Hindlimb muscle (tissue), 1 donor: ENCODE data around the gene SORBS1. TPM values are rescaled to one million over a fixed set of nuclear protein-coding genes. Genes with fewer than 3 reads are reported as not detected.

Experiments
- DNase-seq: peaks from one replicate; pipeline ENCODE4 v3.0.0-alpha.2; 2013
- polyA plus RNA-seq: library from polyadenylated mRNA; unstranded; fragments of 120-200 nt; gene quantifications from one replicate; pipeline ENCODE4 v1.2.1, GENCODE V29; 2013; ENCODE audit not compliant: insufficient read length

SORBS1 gene
- polyA plus RNA-seq, 1 donor = 72.6 TPM

DNA sequence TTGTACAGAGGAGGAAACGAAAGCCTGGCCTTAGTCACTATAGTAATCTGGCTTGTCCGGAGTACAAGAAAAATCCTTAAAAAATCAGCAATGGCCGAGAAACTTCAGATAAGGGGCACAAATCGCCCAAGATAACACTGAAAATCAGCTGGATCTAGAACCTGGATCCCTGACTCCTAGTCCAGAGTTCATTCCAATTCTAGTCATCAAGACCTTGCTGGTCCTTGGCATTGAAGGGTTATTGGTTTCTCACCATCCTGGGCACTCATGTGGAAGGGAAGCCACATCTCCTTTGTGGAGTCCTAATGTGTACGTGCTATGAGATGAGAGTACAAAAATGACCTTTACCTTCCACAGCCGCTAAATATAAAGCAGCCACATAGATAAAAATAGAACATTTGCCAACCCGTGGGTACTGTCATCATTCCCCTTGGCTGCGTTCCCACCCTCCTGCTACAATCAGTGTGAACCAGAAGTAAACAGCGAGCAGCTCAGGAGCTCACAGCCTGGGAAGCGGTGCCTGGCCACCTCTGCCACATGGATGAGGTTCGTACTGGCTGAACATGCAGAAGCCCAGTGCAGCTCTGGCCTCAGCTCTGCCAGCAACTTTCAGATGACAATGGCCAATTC lies 154.4 kb downstream of the SORBS1 start:
- no peak for DNase-seq

DNA sequence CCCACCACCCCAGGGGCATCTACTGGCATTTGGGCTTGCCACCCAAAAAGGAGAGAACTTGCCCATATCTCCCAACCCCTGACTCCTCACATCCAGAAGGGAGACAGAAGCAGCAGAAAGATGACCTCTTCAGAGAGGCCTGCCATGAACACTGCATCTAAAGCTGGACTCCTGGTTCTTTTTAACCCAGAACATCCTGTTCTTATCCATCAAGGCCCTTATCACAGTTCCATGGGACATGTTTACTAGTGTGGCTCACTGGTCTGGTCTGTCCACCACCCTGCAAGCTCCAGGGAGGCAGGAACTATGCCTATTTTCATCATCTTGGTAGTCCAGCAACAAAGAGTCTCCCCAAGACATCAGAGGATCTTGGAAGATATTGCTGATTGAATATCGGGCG lies 155.5 kb downstream of the SORBS1 start:
- no peak for DNase-seq

DNA sequence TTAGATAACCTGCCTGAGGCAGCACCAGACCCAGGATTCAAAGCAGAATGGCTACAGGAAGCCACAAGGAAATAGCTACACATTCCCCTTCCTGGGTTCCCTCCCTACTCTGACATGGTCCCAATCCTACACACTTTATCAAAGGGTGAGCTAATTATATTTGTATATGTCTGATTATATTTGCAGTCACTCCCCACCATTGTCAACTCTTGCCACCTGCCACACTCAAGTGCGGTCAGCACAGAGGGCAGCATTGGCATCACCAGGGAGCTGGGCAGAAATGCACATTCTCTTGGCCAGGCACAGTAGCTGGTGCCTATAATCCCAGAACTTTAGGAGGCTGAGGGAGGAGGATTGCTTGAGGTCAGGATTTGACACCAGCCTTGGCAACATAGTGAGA lies 156.3 kb downstream of the SORBS1 start:
- no peak for DNase-seq

DNA sequence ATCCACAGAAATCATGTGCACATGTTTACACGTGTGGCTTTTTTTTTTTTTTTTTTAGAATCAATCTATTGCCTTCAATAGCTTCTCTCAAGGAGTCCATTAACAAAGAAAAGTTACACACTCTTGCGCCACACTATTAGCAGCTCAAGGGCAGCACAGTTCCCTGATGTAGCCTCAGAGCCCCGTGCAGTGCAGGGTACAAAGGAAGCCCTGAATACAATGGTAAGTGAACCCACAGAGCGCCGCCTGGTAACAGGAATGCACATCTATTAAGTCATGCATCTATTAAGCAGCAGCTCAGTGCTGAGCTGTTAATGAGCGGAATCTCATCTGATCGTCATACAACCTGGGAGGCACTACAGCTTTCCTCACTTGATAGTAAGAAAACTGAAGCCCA lies 156.7 kb downstream of the SORBS1 start:
- no peak for DNase-seq

DNA sequence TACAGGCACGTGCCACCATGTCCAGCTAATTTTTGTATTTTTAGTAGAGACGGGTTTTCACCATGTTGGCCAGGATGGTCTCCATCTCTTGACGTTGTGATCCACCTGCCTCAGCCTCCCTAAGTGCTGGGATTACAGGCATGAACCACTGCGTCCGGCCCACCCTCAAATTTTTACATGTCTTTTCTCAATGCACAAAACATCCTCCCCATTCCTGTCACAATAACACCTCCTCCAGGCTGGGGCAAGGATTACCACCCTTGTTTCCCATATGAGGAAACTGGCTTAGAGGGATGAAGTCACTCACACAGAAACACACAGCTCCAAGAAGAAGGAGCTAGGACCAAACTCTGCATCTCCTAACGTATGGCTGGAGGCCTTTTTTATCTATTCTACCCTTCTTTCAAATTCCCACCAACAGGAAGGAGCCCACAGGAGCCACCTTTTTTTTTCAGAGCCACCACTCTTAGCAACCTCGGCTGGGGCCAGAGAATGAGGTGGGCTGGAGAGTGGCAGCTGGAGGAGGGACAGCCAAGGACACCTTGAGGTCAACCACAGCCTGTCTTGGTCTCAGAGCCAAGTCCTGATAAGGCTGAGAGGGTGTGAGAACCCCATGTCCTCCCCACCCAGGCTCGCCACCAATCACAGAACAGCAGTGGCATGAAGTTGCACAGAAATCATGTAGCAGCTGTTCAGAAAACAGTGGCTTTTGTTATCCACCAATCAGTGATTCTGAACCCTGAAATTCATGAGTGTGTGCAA lies 157.3 kb downstream of the SORBS1 start:
- no peak for DNase-seq

DNA sequence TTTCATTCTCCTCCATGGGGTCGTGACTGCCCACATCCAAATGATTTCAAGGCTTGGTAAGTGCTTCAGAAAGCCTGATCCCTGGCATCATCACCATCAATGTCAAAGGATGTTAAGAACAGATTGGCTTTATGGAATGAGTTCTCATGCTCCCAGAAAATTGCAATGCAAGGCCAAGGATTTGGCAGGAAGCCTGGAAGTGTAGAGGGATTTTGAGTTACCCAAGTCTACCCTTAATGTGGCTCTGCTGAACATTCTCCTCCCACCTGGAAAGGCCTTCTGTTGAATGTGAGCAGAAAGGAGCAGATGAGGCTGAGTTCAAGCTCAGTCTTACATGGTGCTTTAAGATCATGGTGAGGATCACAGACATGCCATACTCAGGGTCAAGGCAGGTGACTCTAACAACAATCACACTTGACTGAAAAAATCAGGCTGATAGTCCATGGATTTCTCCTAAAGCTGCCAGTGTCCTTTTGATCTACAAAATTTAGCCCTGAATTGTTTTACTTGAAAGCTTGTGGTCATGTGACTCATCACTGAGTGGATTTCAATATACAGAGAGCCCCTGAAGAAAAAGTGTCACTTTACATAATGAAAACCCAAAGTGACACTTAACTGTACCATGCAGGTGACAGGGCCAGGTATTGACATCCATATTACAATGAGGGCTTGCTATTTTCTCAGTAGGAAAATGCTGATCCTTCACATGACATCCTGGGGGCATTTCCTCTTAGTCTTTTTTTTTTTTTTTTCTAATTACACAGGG lies 159.3 kb downstream of the SORBS1 start:
- DNase-seq = no peak

DNA sequence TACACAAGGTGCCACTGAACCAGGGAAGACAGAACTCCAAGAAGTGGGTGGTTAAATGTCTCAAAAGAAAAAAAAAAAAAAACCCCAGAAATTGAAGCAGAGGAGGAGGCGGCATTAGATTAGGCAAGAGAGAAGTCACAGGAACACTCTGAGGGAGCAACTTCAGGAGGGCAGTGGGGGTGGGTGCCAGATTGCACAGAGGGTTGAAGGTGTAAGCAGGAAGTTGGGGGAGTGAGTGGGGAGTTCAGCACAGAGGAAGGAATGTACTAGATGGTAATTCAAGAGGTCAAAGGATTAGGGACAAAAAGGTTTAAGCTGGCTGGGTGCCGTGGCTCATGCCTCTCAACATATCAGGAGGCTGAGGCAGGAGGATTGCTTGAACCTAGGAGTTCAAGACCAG lies 160.4 kb downstream of the SORBS1 start:
- no peak for DNase-seq

DNA sequence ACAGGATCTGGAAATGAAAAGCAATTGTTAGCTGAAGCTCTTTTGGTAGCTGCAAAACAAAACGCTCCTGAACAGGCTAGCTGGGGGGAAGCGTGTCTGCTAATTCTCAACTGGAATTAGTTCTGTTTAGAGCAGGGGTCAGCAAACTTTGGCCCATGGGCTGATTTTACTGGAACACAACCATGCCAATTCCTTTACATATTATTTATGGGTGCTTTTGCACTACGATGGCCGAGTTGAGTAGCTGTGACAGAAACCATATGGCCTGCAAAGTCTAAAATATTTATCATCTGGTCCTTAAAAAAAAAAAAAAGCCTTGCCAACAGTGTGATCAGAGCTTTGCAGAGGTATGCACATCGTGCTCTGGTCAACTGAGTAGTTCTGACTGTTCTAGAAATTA lies 162.0 kb downstream of the SORBS1 start:
- DNase-seq = no peak

DNA sequence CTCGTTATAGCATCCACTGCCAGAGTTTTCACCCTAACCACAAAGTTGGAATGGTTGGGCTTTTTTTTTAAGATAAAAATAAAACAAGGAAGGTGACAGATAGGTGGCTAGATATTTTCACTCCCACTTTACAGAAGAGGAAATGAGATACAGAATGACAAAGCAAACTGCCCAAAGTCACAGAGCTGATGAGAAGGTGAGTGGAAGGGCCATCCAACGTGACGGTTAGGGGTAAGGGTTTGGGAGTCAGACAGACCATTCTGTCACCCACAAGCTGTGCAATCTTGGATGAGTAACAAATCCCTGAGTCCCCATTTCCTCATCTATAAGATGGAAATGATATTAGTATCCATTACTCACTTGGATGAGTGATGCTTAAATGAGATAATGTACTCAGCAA lies 163.4 kb downstream of the SORBS1 start:
- DNase-seq = no peak

DNA sequence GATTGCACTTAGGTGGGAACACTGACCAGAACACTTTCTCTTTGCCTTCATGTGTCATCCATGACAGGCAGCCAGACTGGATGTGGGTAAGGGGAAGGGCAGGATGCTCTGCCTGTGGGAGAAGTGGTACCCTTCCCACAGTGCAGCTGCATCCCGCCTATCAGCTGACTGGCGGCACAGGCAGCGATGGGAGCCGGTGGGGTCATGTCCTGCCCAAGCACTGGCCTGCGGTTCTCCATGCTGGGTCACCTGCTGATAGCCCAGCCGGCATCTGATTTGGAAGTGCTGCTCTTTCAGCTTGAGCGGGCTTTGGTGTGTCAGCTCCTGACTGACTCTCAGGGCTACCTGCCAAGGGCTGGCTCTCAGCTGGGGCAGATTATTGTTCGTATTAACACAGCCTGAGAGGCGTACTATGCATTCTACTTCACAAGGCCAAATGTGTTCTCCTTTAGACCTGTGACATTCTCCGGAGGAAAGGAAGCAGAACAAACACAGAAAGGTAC lies 165.2 kb downstream of the SORBS1 start:
- no peak for DNase-seq

DNA sequence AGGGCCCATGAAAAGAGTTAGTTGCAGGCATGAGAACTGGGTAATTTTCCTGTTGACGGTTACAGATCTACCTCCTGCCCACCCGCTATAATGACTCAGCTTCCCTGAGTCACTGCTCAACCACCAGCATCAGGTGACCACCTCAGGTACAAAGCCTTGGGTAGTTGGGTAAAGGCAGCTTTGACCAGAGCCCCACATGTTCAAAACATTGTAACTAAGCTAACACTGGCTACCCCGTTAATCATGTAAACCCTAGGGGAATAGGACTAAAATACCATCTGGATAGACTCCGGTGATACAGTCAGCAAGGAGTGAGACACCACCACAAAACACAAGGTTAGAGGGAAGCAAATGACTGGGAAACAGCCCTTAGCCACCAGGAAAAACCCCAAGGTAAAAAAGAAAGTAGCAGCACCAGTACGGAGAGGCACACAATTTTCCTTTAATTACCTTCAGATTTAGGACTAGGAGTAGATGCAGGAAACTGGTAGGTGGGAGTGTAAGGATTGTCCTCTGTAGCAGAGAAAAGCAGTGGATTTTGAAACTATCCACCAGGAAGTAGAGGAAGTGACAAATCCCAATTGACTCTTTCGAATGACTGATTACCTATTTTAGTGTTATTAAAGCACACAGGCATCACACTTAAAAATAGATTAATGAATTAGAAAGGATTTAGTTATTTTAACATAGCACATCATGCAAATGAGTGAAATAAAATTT lies 166.8 kb downstream of the SORBS1 start:
- DNase-seq = no peak

DNA sequence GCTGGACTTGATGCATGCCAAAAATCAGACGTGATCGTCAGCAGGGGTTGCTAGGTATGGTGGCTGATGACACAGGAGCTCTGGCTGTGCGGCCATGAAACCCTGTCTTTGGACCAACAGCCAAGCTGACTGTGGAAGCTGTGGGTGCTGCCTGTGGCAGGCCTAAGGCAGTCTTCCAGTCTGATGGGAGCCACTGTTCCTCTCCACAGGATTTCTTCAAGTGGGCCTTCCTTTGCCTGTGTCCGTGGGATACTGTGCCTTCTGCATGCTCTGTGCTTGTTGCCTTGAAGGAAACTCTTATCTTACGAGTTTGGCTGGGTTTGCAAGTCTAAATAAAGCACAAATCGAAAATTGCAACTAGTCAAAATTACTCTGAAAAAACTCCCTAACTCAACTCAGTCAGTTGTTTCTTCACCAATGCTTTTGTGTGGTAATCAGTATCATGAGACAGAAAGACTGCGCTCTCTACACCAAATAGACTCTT lies 168.4 kb downstream of the SORBS1 start:
- DNase-seq = no peak

DNA sequence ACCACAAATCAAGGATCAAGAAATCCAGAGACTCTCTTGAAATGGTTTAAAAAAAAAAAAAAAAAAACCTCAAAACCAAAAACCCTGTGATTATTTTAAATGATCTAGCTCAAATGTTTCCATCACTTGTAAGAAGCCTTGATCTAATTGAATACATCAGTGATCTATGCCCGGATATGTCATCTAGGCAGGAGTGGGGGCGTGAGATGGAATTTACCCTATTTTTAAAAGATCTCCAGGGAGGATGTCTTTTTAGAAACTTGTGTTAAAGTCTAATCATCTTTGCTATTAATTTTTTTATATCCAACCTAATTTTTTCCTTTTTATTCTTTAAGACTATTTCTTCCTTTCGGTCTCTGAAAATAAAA lies 169.0 kb downstream of the SORBS1 start:
- DNase-seq = no peak

DNA sequence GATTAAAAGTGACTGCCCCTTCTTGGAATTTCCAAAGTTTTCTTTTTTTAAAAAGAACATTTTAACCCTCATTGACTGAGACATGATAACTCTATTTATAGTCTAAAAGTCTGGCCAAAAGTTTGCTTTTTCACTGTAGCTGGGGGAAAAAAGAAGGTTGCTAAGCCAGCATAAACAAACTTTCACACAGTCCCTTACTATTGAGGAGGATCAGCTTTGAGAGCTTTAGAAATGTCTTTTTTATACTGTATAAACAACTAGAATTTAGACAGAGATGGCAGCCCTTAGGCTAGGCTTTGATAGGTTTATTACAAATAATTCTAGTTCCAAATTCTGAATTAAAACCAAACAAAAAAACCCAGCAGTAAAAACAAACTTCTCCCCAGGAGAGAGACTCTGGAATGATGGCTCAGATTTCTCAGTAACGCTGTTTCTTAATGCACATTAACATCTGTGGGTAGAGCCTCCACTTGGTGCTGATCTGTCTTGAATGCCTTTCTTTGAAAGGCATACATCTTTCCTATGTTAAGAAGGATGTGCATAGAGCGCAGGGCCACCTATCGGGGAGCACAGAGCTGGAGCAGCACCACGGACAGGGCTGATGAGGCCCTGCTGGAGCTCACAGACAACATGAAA lies 169.5 kb downstream of the SORBS1 start:
- DNase-seq = peak; percentile 46

DNA sequence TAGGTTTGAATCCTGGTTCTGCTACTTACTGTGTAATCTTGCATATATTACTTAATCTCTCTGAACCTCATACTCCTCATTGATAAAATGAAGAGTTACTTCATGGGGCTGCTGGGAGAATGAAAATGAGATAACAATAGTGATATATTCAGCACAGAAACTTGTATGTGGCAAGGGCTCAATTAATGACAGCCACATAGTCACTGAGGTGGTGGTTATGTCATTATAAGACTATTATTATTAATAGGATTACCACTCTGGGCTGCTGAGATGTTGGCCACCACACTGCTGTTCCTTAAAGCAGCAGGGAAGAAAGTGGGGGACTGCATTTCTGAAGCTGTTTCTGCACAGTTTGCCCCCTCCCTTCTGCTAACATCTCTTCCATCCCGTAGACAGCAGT lies 170.0 kb downstream of the SORBS1 start:
- DNase-seq = no peak

DNA sequence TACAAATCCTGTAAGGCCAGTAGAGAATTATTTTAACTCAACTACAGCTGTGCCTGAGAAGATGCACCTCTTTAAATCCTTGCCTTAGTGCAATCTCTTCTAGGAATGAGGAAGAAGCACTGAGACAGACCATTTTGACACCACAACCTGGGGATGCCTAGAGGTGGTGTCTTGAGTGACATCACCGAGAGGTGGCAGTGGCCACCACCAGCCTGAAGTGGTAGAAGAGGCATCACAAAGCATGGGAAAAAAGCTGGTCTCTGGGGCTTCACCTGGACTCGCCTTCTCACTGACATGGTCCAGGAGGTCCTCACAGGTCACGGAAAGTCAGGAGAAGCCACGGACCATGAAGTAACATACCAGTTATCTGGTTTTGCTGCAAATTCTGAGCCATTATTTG lies 171.2 kb downstream of the SORBS1 start:
- DNase-seq = no peak

DNA sequence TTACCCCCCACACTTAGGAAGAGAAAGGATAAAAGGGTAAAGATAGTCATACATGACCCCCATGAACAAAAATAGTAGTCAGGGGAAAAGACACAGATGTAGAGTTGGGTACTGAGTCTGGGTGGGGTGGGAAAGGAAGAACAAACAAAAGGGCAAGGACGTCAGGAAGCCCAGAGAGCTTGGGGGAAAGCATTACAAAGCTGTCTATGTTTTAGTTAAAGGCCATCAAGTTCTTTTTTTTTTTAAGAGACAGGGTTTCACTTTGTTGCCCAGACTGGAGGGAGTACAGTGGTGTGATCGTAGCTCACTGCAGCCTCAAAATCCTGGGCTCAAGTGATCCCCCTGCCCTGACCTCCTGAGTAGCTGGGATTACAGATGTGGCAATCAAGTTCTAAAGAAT lies 172.0 kb downstream of the SORBS1 start:
- DNase-seq = no peak

DNA sequence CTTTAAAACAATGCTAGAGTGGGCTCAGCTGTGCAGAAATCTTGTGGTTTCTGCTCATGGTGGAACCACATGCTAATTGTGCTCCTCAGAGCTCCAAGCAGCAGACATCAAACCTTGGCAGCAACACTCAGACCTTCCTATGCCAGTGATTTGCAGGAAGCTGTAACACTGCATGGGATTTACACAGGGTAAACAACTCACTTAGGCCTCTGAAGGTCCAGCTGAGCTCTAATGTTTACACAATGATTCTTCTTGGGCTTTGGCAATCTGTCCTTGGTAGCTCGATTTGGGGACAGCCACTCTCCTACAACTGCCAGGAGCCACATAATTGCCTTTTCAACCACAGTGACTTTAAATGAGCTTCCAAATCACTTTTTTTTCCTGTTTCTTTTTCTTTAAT lies 172.6 kb downstream of the SORBS1 start:
- DNase-seq = no peak

DNA sequence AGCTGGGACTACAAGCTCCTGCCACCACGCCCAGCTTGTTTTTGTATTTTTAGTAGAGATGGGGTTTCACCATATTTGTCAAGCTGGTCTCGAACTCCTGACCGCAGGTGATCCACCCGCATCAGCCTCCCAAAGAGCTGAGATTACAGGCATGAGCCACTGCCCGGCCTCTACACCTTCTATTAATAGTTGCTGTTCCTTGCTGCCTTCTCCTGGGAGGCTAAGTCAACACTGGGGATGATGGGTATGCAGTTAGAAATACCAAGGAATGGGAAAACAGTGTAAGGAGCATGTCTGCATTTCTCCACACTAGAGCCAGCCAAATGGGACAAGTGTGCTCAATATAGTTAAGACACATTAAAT lies 173.1 kb downstream of the SORBS1 start:
- no peak for DNase-seq

DNA sequence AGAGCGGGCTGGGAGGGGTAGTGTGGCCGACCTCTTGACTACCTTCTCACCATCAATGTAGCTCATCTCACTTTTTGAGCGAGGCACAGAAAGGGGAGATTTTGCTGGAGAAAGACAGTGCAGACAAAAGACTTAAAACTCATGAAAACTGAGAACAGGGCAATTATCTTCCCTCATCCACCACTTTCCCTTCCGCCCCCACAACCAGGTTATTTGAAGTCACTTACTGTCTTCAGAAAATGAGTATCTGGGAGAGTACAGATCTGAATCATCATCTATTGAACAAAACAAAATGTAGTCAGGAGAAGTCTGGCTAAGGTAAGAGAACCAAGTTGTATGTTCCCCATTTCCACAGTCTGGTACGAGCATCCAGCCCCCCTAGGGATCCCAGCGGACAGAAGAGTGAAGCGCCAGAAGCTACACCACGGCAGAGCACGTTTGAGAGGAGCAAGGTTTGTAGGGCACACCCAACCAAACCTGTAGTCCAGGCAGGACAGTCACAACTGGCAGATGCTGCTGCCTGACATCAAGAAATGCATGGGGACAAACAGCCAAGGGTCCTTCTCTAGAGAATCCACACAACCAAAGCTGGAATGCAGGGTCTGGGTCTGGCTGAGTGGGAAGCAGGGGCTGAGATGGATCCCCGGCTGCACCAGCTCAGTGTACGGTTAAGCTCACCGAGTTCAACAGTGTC lies 177.0 kb downstream of the SORBS1 start:
- DNase-seq = no peak

DNA sequence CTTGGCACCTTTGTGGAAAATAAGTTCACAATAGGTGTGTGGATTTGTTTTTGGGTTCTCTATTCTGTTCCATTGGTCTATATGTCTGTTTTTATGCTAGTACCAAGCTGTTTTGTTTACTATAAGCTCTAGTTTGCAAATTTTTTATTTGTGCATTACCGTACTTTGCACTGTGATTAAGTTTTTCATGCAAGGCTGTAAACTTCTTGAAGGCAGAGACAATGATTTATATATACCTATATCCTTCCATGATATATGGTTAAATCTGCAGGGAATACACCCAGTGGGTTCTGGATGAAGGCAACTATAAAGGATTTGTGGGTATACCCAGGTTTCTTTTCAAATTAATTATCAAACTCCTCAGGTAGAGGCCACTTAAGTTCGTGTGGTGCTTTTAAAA lies 178.6 kb downstream of the SORBS1 start:
- DNase-seq = no peak

DNA sequence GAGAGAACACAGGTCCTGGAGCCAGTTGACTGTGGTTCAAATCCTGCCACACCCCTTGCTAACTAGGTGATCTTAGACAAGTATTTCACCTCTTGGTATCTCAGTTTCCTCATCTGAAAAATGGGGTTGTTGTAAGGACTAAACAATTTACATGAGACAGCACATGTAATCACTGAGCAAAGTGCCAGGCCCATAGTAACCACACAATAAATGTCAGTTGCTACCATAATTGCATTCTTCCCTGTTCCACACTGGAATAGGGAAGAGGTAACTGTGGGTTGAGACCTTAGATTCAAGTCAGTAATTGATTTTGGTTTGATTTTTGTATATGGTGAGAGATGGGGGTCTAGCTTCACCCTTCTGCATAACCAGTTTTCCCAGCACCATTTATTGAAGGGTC lies 179.0 kb downstream of the SORBS1 start:
- no peak for DNase-seq
